PFSK-1 (cell line): ENCODE measurements around the gene IFT122.

ENCODE experiments used
- POLR2AphosphoS5 ChIP-seq: IDR thresholded peaks from 2 replicates; pipeline ENCODE4 v1.6.1; 2012; ENCODE audit warnings: low read depth, mild to moderate bottlenecking, control low read depth, low read length, moderate library complexity
- SIN3A ChIP-seq: IDR thresholded peaks from 2 replicates; pipeline ENCODE4 v1.6.1; 2012; ENCODE audit warnings: mild to moderate bottlenecking, low read length, moderate library complexity, borderline replicate concordance; ENCODE audit not compliant: insufficient read depth
- TAF1 ChIP-seq: IDR thresholded peaks from 2 replicates; pipeline ENCODE4 v1.6.1; 2012; ENCODE audit warnings: low read length, control low read depth, borderline replicate concordance; ENCODE audit not compliant: insufficient read depth

DNA sequence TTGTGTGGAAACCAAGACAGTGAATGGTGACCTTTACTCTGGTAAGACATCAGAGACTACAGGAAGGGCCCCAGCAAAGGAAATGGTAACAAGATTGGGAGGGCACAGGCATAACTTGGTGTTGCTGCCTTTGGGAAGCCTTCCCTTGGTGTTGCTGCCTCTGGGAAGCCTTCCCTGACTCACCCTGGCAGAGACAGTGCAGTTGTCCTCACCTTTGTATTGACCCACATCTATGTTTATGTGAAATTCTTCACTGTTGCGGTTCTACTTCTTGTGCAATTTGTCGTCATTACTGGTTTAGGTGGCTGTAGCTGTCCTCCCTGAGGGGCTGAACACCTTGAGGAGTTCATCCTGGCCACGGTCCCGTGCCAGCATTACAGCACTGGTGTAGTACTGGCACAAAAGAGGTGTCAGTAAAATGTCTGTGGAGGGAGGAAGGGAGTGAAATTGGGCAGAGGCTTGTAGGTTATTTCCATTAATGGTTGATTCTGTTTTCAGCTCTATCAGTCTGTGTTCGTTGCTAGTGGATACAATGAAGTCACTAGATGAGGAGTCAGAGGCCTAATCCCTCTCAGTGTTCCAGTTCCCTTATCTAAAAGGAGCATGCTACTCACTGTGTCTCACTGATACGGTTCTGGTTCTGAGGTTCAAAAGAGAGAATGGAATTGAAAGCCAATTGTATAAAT lies 21.6 kb downstream of the IFT122 start:
- TF ChIP-seq POLR2AphosphoS5: no peak
- no peak for TF ChIP-seq SIN3A
- no peak for TF ChIP-seq TAF1
